ENCODE data around the gene BMPR1B. TPM values are rescaled to one million over a fixed set of nuclear protein-coding genes. Genes with fewer than 3 reads are reported as not detected.

BMPR1B gene
- total RNA-seq, 2 experiments from 2014 or later = not detected

GRCh38 chr4:95102162-95102790 lies 344.5 kb downstream of the BMPR1B start:
- Histone ChIP-seq H3K4me1 (ENCODE audit: insufficient read depth, low read length) (no peaks in the 10 kb centered on the region), H3K4me3 (ENCODE audit: low read length) (no peak overlapping the region), H3K27me3 (ENCODE audit: control insufficient read depth in 1 of 2, insufficient read depth in 2 of 2, low read length in 2 of 2) (no peaks in the 10 kb centered on the region), H3K36me3 (ENCODE audit: insufficient read depth, low read length) (no peaks in the 10 kb centered on the region), H3K27ac (ENCODE audit: low read depth in 1 of 2, low read length in 2 of 2) (no peak overlapping the region), H3K9me3 (ENCODE audit: control insufficient read depth in 1 of 2, insufficient read depth in 1 of 2, low read length in 2 of 2) (no peaks in the 10 kb centered on the region)
- H3K27me3 Mint-ChIP-seq = no peaks in the 10 kb centered on the region
- H3K27ac Mint-ChIP-seq = no peak overlapping the region
- H3K4me3 Mint-ChIP-seq = no peak overlapping the region
- DNase-seq (no peak), ATAC-seq (ENCODE audit: poor library complexity) (no peak)
- intact Hi-C loops (cut with DNase I, micrococcal nuclease) = no loop called here
- no peaks in the 10 kb centered on the region for H3K4me1 Mint-ChIP-seq (ENCODE audit: low read depth)
- H3K36me3 Mint-ChIP-seq (ENCODE audit: low read depth) = no peaks in the 10 kb centered on the region
- no peak for TF ChIP-seq CTCF (IDR thresholded peaks at IDR 0.05)
- H3K9me3 Mint-ChIP-seq = no peaks in the 10 kb centered on the region
- CTCF ChIA-PET = no interaction called here
- POLR2A ChIA-PET = no interaction called here

DNA sequence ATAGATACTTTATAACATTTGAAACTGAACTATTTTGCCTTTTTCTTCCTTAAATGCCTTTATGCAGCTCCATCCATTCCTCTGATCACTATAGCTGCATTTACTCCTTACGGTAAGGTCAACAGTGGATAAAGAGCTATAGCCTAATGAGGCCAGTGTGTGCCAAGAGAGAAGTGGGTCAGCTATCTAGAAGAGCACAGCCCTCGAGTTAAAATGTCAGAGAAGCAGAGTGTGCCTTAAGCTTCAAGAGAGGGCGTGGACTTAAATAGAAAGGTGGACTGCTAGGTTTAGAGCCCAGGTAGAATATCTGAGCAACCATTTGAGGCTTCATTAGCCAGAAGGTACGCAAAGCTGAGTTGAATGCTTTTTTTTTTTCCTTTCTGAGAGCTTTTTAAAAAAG lies 347.4 kb downstream of the BMPR1B start:
- no peaks in the 10 kb centered on the region for H3K4me1 ChIP-seq (ENCODE audit: insufficient read depth, low read length)
- no peak overlapping the region for H3K4me3 ChIP-seq (ENCODE audit: low read length)
- intact Hi-C loops (cut with DNase I, micrococcal nuclease) = no loop called here
- no peaks in the 10 kb centered on the region for H3K9me3 ChIP-seq (ENCODE audit: control insufficient read depth in 1 of 2, insufficient read depth in 1 of 2, low read length in 2 of 2)
- H3K4me1 Mint-ChIP-seq (ENCODE audit: low read depth) = no peaks in the 10 kb centered on the region
- H3K36me3 Mint-ChIP-seq (ENCODE audit: low read depth) = no peaks in the 10 kb centered on the region
- no peaks in the 10 kb centered on the region for H3K36me3 ChIP-seq (ENCODE audit: insufficient read depth, low read length)
- ChIA-PET POLR2A (no interaction called here), CTCF (no interaction called here)
- no peaks in the 10 kb centered on the region for H3K27me3 Mint-ChIP-seq
- no peak overlapping the region for H3K4me3 Mint-ChIP-seq
- H3K27me3 ChIP-seq (ENCODE audit: control insufficient read depth in 1 of 2, insufficient read depth in 2 of 2, low read length in 2 of 2) = no peaks in the 10 kb centered on the region
- no peaks in the 10 kb centered on the region for H3K9me3 Mint-ChIP-seq
- DNase-seq = no peak
- no peak for TF ChIP-seq CTCF (IDR thresholded peaks at IDR 0.05)
- no peak overlapping the region for H3K27ac Mint-ChIP-seq
- no peak for ATAC-seq (ENCODE audit: poor library complexity)
- H3K27ac ChIP-seq (ENCODE audit: low read depth in 1 of 2, low read length in 2 of 2) = no peak overlapping the region

- H3K36me3 Mint-ChIP-seq (ENCODE audit: low read depth) = no peaks in the 10 kb centered on the region
- Histone ChIP-seq H3K4me1 (ENCODE audit: insufficient read depth, low read length) (no peaks in the 10 kb centered on the region), H3K27me3 (ENCODE audit: control insufficient read depth in 1 of 2, insufficient read depth in 2 of 2, low read length in 2 of 2) (no peaks in the 10 kb centered on the region), H3K27ac (ENCODE audit: low read depth in 1 of 2, low read length in 2 of 2) (no peak overlapping the region), H3K4me3 (ENCODE audit: low read length) (no peak overlapping the region), H3K9me3 (ENCODE audit: control insufficient read depth in 1 of 2, insufficient read depth in 1 of 2, low read length in 2 of 2) (no peaks in the 10 kb centered on the region), H3K36me3 (ENCODE audit: insufficient read depth, low read length) (no peaks in the 10 kb centered on the region)
- no peak overlapping the region for H3K4me3 Mint-ChIP-seq
- no peak overlapping the region for H3K27ac Mint-ChIP-seq
- POLR2A ChIA-PET = no interaction called here
- ATAC-seq (ENCODE audit: poor library complexity) (no peak), DNase-seq (no peak)
- no peak for TF ChIP-seq CTCF (IDR thresholded peaks at IDR 0.05)
- H3K9me3 Mint-ChIP-seq = no peaks in the 10 kb centered on the region
- intact Hi-C loops (cut with DNase I, micrococcal nuclease) = no loop called here
- H3K4me1 Mint-ChIP-seq (ENCODE audit: low read depth) = no peaks in the 10 kb centered on the region
- CTCF ChIA-PET = no interaction called here
- H3K27me3 Mint-ChIP-seq = no peaks in the 10 kb centered on the region
These were observed 348.2 kb downstream of the BMPR1B start for GRCh38 chr4:95105983-95106382.
